HEK293 (cell line): ENCODE data around the gene CHN2.

Experiments
- CTCF ChIA-PET: fragments of 350-600 bp; formaldehyde crosslinking; extraction: SDS; loops from one replicate; lab custom pipeline; 2021; ENCODE audit warnings: antibody characterized with exemption; lab: Yijun Ruan, JAX
- POLR2A ChIA-PET: fragments of 300-600 bp; formaldehyde crosslinking; extraction: SDS; loops from one replicate; lab custom pipeline; 2020; ENCODE audit warnings: antibody characterized with exemption, inconsistent platforms; lab: Yijun Ruan, JAX
- H3K27ac ChIP-seq: fragments of 200-500 bp; sonication (Bioruptor generic); 2 replicates; pipeline ENCODE4 v1.5.1; 2014; ENCODE audit warnings: low read depth, low read length, control low read depth, inconsistent platforms; ENCODE audit errors: extremely low read depth
- H3K36me3 ChIP-seq, 2 experiments: fragments of 200-500 bp in 1 of 2; sonication (Bioruptor generic) in 1 of 2; 1 replicate in 1 of 2; 2 replicates in 1 of 2; pipeline ENCODE4 v1.5.1; 2014 to 2017; ENCODE audit warnings: inconsistent platforms in 2 of 2, low read length in 2 of 2; ENCODE audit not compliant: control insufficient read depth in 2 of 2, insufficient read depth in 1 of 2
- H3K4me1 ChIP-seq: fragments of 200-500 bp; sonication (Bioruptor generic); 2 replicates; pipeline ENCODE4 v1.5.1; 2014; ENCODE audit warnings: mild to moderate bottlenecking, low read length, inconsistent platforms; ENCODE audit not compliant: control insufficient read depth, insufficient read depth
- H3K4me3 ChIP-seq: 2 replicates; pipeline ENCODE4 v1.5.1; 2011; ENCODE audit warnings: low read depth, mild to moderate bottlenecking, control low read depth, low read length, moderate library complexity
- H3K9me3 ChIP-seq: fragments of 200-500 bp; sonication (Bioruptor generic); 2 replicates; pipeline ENCODE4 v1.5.1; 2014; ENCODE audit warnings: low read depth, low read length, inconsistent platforms; ENCODE audit not compliant: control insufficient read depth, insufficient read depth
- BCL6B ChIP-seq: fragments of 450-650 bp; formaldehyde crosslinking; IDR thresholded peaks from 2 replicates; pipeline ENCODE4 v1.5.1; 2017; ENCODE audit warnings: missing biosample characterization, missing genetic modification characterization
- FEZF1 ChIP-seq: fragments of 450-650 bp; formaldehyde crosslinking; IDR thresholded peaks from 2 replicates; pipeline ENCODE4 v1.5.1; 2016; ENCODE audit warnings: missing biosample characterization, missing genetic modification characterization
- GLIS2 ChIP-seq: fragments of 450-650 bp; formaldehyde crosslinking; IDR thresholded peaks from 2 replicates; pipeline ENCODE4 v1.5.1; 2016; ENCODE audit warnings: missing biosample characterization, missing genetic modification characterization
- INSM2 ChIP-seq: fragments of 450-650 bp; formaldehyde crosslinking; IDR thresholded peaks from 2 replicates; pipeline ENCODE4 v1.5.1; 2016; ENCODE audit warnings: missing biosample characterization, missing genetic modification characterization
- SCRT2 ChIP-seq: fragments of 450-650 bp; formaldehyde crosslinking; IDR thresholded peaks from 2 replicates; pipeline ENCODE4 v1.5.1; 2016; ENCODE audit warnings: missing biosample characterization, missing genetic modification characterization
- ZBTB20 ChIP-seq: fragments of 450-650 bp; formaldehyde crosslinking; IDR thresholded peaks from 2 replicates; pipeline ENCODE4 v1.5.1; 2016; ENCODE audit warnings: missing biosample characterization, missing genetic modification characterization
- ZBTB21 ChIP-seq: fragments of 450-650 bp; formaldehyde crosslinking; IDR thresholded peaks from 2 replicates; pipeline ENCODE4 v1.5.1; 2017; ENCODE audit warnings: missing biosample characterization, missing genetic modification characterization
- ZEB2 ChIP-seq: fragments of 450-650 bp; formaldehyde crosslinking; IDR thresholded peaks from 2 replicates; pipeline ENCODE4 v1.5.1; 2016; ENCODE audit warnings: missing biosample characterization, missing genetic modification characterization
- ZFP41 ChIP-seq: fragments of 450-650 bp; formaldehyde crosslinking; IDR thresholded peaks from 2 replicates; pipeline ENCODE4 v1.5.1; 2016; ENCODE audit warnings: missing biosample characterization, missing genetic modification characterization, borderline replicate concordance
- ZNF112 ChIP-seq: fragments of 450-650 bp; formaldehyde crosslinking; IDR thresholded peaks from 2 replicates; pipeline ENCODE4 v1.5.0; 2017; ENCODE audit warnings: missing biosample characterization, missing genetic modification characterization
- ZNF155 ChIP-seq: fragments of 450-650 bp; formaldehyde crosslinking; IDR thresholded peaks from 2 replicates; pipeline ENCODE4 v1.5.1; 2016; ENCODE audit warnings: missing biosample characterization, missing genetic modification characterization
- ZNF157 ChIP-seq: fragments of 450-650 bp; formaldehyde crosslinking; IDR thresholded peaks from 2 replicates; pipeline ENCODE4 v1.5.1; 2016; ENCODE audit warnings: missing biosample characterization, missing genetic modification characterization
- ZNF23 ChIP-seq: fragments of 450-650 bp; formaldehyde crosslinking; IDR thresholded peaks from 2 replicates; pipeline ENCODE4 v1.5.1; 2016; ENCODE audit warnings: missing biosample characterization, missing genetic modification characterization, borderline replicate concordance
- ZNF292 ChIP-seq: fragments of 450-650 bp; formaldehyde crosslinking; IDR thresholded peaks from 2 replicates; pipeline ENCODE4 v1.5.1; 2016; ENCODE audit warnings: low read depth, missing biosample characterization, missing genetic modification characterization, borderline replicate concordance
- ZNF311 ChIP-seq: fragments of 450-650 bp; formaldehyde crosslinking; IDR thresholded peaks from 2 replicates; pipeline ENCODE4 v1.5.1; 2017; ENCODE audit warnings: missing biosample characterization, missing genetic modification characterization, borderline replicate concordance
- ZNF416 ChIP-seq: fragments of 450-650 bp; formaldehyde crosslinking; IDR thresholded peaks from 2 replicates; pipeline ENCODE4 v1.5.1; 2016; ENCODE audit warnings: missing biosample characterization, missing genetic modification characterization
- ZNF433 ChIP-seq: fragments of 450-650 bp; formaldehyde crosslinking; IDR thresholded peaks from 2 replicates; pipeline ENCODE4 v1.5.1; 2016; ENCODE audit warnings: missing biosample characterization, missing genetic modification characterization, low read depth
- ZNF561 ChIP-seq: fragments of 450-650 bp; IDR thresholded peaks from 2 replicates; pipeline ENCODE4 v1.5.1; 2018; ENCODE audit warnings: missing biosample characterization, missing genetic modification characterization, borderline replicate concordance
- ZNF585B ChIP-seq: fragments of 450-650 bp; formaldehyde crosslinking; IDR thresholded peaks from 2 replicates; pipeline ENCODE4 v1.5.1; 2016; ENCODE audit warnings: missing biosample characterization, missing genetic modification characterization
- ZNF629 ChIP-seq: fragments of 450-650 bp; formaldehyde crosslinking; IDR thresholded peaks from 2 replicates; pipeline ENCODE4 v1.5.1; 2017; ENCODE audit warnings: missing biosample characterization, missing genetic modification characterization
- ZNF792 ChIP-seq: fragments of 450-650 bp; formaldehyde crosslinking; IDR thresholded peaks from 2 replicates; pipeline ENCODE4 v1.5.1; 2016; ENCODE audit warnings: missing biosample characterization, missing genetic modification characterization
- ZNF837 ChIP-seq: fragments of 450-650 bp; formaldehyde crosslinking; IDR thresholded peaks from 2 replicates; pipeline ENCODE4 v1.5.1; 2016; ENCODE audit warnings: missing biosample characterization, missing genetic modification characterization

The CHN2 gene

GRCh38 chr7:29224726-29225125, 30.2 kb downstream of the CHN2 start (continued):
- TF ChIP-seq ZEB2, result no peak

DNA sequence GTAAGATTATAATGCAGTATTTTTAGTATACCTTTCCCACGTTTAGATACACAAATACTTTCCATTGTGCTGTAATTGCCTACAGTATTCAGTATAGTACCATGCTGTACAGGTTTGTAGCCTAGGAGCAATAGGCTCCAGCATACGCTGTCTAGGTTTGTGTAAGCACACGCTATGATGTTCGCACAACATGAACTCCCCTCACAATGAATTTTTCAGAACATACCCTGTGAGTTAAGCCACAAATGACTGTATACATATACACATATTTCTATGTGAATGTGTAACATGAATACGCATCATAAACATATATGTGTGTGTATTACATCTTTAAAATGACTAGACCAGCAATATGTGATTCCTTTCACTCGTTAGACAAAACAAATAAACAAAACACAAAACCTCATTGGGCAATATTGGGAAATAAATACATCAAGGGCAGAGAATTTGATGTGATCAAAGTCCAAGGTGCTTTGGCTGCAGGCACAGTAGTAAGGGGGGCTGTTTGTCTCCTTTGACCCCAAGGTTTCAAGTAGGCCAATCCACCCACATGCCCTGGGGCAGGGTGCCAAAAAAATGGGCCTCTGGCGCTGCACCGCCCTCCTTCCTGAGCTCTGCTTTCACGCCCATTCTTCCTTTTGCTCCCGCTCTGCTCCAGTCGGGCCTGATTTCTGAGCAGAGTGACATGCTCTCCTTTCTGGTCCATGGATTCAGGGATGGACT, 33.9 kb downstream of the CHN2 start:
- Histone ChIP-seq H3K4me1 (peaks cover 9% of the 10 kb centered on the region; the same call in 1 of the 2 replicates), H3K27ac (no peak overlapping the region), H3K9me3 (no peaks in the 10 kb centered on the region), H3K36me3 (no peaks in the 10 kb centered on the region), H3K4me3 (no peak overlapping the region)
- POLR2A ChIA-PET, result no interaction called here
- TF ChIP-seq ZFP41 (tag by site-specific recombination) (no peak), SCRT2 (no peak), ZNF23 (tag by site-specific recombination) (no peak), ZNF292 (tag by site-specific recombination) (no peak), ZBTB20 (tag by site-specific recombination) (no peak), FEZF1 (no peak), ZBTB21 (tag by site-specific recombination) (no peak)
- CTCF ChIA-PET, result interaction anchor here (0.6 to 1.9 kb wide), 5 partner anchors 11 to 67 kb away, joined by 3 to 6 read pairs (median 5); no protein-coding TSS in a partner anchor

GRCh38 chr7:29229066-29229465, 34.5 kb downstream of the CHN2 start:
- Histone ChIP-seq H3K4me3 (no peak overlapping the region), H3K4me1 (peaks cover 9% of the 10 kb centered on the region; the same call in 1 of the 2 replicates)
- CTCF ChIA-PET, result interaction anchor here (0.7 to 1.9 kb wide), 2 partner anchors 39 to 55 kb away, joined by 6 read pairs; no protein-coding TSS in a partner anchor
- no peak for TF ChIP-seq ZNF561 (tag by site-specific recombination)
- TF ChIP-seq ZNF433 (tag by site-specific recombination), result no peak
- no peak for TF ChIP-seq ZNF837
- no peak for TF ChIP-seq INSM2 (tag by site-specific recombination)
- TF ChIP-seq ZNF112 (tag by site-specific recombination), result no peak
- no peak for TF ChIP-seq ZNF629 (tag by site-specific recombination)
- TF ChIP-seq ZNF311 (tag by site-specific recombination), result no peak
- TF ChIP-seq ZNF155 (tag by site-specific recombination), result no peak
- TF ChIP-seq, all 188 proteins: peak for 0
- POLR2A ChIA-PET, result no interaction called here
- no peaks in the 10 kb centered on the region for H3K36me3 ChIP-seq
- no peak overlapping the region for H3K27ac ChIP-seq
- H3K9me3 ChIP-seq, result no peaks in the 10 kb centered on the region

GRCh38 chr7:29229946-29230345, 35.4 kb downstream of the CHN2 start:
- CTCF ChIA-PET, result interaction anchor here (0.9 to 1.3 kb wide), 2 partner anchors 10 to 15 kb away, joined by 3 read pairs; no protein-coding TSS in a partner anchor

More at GRCh38 chr7:29229946-29230345, 35.4 kb downstream of the CHN2 start:
- Histone ChIP-seq H3K9me3 (no peaks in the 10 kb centered on the region), H3K4me3 (no peak overlapping the region), H3K4me1 (peaks cover 9% of the 10 kb centered on the region; the same call in 1 of the 2 replicates), H3K27ac (no peak overlapping the region), H3K36me3 (no peaks in the 10 kb centered on the region)
- POLR2A ChIA-PET, result no interaction called here
- no peak for TF ChIP-seq ZNF585B (tag by site-specific recombination)
- TF ChIP-seq ZNF416 (tag by site-specific recombination), result no peak
- no peak for TF ChIP-seq BCL6B
- no peak for TF ChIP-seq ZNF792 (tag by site-specific recombination)
- no peak for TF ChIP-seq ZNF157
- TF ChIP-seq GLIS2, result no peak
